ENCODE measurements around the gene TBC1D21.

Gene TBC1D21

DNA sequence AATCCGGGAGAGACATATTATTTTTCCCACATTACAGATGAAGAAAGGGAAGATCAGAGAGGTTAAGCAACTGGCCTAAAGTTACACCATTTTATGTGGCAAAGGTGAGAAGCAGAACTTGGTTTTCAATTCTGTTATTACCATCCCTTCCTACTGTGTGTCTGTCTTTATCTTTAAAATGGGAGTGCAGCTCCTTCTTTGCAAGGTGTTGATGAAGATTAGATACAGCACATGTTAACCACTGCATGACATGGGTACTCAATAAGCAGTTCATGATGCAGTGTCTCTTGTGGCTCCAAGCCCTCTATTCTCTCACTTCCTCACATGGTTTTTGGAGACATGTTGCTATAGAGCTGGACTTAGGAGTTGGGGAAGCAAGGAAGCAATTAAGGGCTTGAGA is 23.1 kb upstream of the TBC1D21 start:
- no peaks in the 10 kb centered on the region for H3K4me1 Mint-ChIP-seq
- H3K36me3 Mint-ChIP-seq (ENCODE audit: low read depth), result no peaks in the 10 kb centered on the region
- ATAC-seq (no peak), DNase-seq (no peak)
- H3K9me3 Mint-ChIP-seq, result no peaks in the 10 kb centered on the region
- H3K27me3 Mint-ChIP-seq, result peaks cover 31% of the 10 kb centered on the region
- H3K4me3 Mint-ChIP-seq, result no peak overlapping the region
- H3K27ac Mint-ChIP-seq, result no peak overlapping the region

DNA sequence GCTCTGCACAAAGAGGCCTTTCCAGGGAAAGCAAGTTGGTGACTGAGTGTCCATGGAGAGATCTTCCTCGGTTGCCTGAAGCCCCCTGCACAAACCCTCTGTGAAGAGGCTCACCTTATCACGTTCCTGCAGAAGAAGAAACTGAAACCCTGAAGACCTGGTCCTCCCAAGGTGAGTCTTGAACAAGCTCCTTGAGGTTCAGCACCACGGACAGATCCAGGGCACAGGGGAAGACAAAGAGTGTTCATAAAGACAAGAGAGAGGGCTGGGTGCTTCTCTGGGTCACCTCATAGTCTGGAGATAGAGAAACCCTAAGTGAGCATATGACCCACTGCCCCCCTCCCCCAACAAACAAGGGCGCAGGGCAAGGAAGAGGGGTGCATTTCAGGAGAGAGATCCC is 21.7 kb upstream of the TBC1D21 start:
- H3K36me3 Mint-ChIP-seq (ENCODE audit: low read depth), result no peaks in the 10 kb centered on the region
- H3K9me3 Mint-ChIP-seq, result no peaks in the 10 kb centered on the region
- H3K4me1 Mint-ChIP-seq, result no peaks in the 10 kb centered on the region
- H3K4me3 Mint-ChIP-seq, result no peak overlapping the region
- DNase-seq, result peak; percentile 42
- H3K27me3 Mint-ChIP-seq, result peaks cover 34% of the 10 kb centered on the region
- ATAC-seq, result no peak
- no peak overlapping the region for H3K27ac Mint-ChIP-seq

- Mint-ChIP-seq H3K4me1 (no peaks in the 10 kb centered on the region), H3K9me3 (no peaks in the 10 kb centered on the region), H3K27ac (no peak overlapping the region), H3K36me3 (ENCODE audit: low read depth) (no peaks in the 10 kb centered on the region), H3K27me3 (peaks cover 40% of the 10 kb centered on the region), H3K4me3 (no peak overlapping the region)
- ATAC-seq (no peak), DNase-seq (no peak)
These were observed 20.9 kb upstream of the TBC1D21 start for GRCh38 chr15:73852507-73852906.

- no peak for ATAC-seq
- Mint-ChIP-seq H3K27me3 (peaks cover 38% of the 10 kb centered on the region), H3K36me3 (ENCODE audit: low read depth) (no peaks in the 10 kb centered on the region), H3K27ac (no peak overlapping the region), H3K9me3 (no peaks in the 10 kb centered on the region), H3K4me1 (no peaks in the 10 kb centered on the region), H3K4me3 (no peak overlapping the region)
- DNase-seq, result no peak
These were observed 19.1 kb upstream of the TBC1D21 start for GRCh38 chr15:73854265-73854664.

DNA sequence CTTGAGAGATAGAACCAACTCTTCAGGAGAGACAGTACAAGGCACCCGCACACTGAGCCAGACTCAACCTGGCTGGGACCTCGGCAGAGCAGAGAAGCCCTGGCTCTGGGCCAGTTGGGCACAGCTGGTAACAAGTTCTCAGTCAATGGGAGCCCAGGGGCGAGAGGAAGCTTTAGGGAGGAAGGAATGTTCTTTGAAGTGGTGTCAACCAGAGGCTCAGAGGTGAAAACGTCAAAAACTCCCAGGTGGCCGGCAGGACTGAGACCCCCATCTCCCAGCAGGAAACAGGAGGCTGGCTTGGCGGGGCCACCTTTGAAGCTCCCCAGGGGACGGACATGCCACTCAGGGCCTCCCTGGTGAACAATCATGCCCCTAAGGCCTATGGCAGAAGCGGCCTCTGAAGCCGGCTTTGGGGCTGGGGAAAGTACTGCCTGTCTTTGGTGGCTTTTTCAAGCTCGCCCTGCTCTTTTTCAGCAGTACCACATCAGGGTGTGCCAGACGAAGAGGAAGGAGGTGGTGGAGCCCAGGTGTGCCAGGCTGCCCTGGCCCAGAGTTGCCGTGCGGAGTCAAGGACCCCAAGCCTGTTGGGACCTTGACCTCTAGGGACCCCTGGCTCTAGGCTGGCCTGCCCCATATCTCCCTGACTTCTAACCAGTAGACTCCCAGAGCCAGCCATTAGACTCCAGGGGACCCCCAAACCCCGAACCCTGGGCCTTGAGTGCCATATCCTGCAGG is 16.7 kb upstream of the TBC1D21 start:
- no peaks in the 10 kb centered on the region for H3K4me1 Mint-ChIP-seq
- H3K9me3 Mint-ChIP-seq, result no peaks in the 10 kb centered on the region
- H3K27ac Mint-ChIP-seq, result no peak overlapping the region
- no peaks in the 10 kb centered on the region for H3K36me3 Mint-ChIP-seq (ENCODE audit: low read depth)
- DNase-seq, result no peak
- no peak for ATAC-seq
- peaks cover 31% of the 10 kb centered on the region for H3K27me3 Mint-ChIP-seq
- no peak overlapping the region for H3K4me3 Mint-ChIP-seq

GRCh38 chr15:73857193-73857920 is 16.0 kb upstream of the TBC1D21 start:
- H3K9me3 Mint-ChIP-seq, result no peaks in the 10 kb centered on the region

GRCh38 chr15:73858062-73858461 is 15.3 kb upstream of the TBC1D21 start:
- Mint-ChIP-seq H3K9me3 (no peaks in the 10 kb centered on the region), H3K4me3 (no peak overlapping the region), H3K36me3 (ENCODE audit: low read depth) (no peaks in the 10 kb centered on the region), H3K27ac (no peak overlapping the region), H3K27me3 (peaks cover 27% of the 10 kb centered on the region), H3K4me1 (no peaks in the 10 kb centered on the region)
- ATAC-seq, result no peak
- no peak for DNase-seq

More at GRCh38 chr15:73857193-73857920, 16.0 kb upstream of the TBC1D21 start:
- no peak for DNase-seq
- Mint-ChIP-seq H3K4me1 (no peaks in the 10 kb centered on the region), H3K27ac (no peak overlapping the region), H3K4me3 (no peak overlapping the region), H3K27me3 (peaks cover 29% of the 10 kb centered on the region), H3K36me3 (ENCODE audit: low read depth) (no peaks in the 10 kb centered on the region)
- ATAC-seq, result no peak

- Mint-ChIP-seq H3K27me3 (peaks cover 10% of the 10 kb centered on the region), H3K4me1 (peaks cover 8% of the 10 kb centered on the region), H3K27ac (no peak overlapping the region), H3K9me3 (no peaks in the 10 kb centered on the region), H3K36me3 (ENCODE audit: low read depth) (no peaks in the 10 kb centered on the region), H3K4me3 (no peak overlapping the region)
- ATAC-seq (no peak), DNase-seq (no peak)
These were observed 11.1 kb upstream of the TBC1D21 start for GRCh38 chr15:73862276-73862675.

DNA sequence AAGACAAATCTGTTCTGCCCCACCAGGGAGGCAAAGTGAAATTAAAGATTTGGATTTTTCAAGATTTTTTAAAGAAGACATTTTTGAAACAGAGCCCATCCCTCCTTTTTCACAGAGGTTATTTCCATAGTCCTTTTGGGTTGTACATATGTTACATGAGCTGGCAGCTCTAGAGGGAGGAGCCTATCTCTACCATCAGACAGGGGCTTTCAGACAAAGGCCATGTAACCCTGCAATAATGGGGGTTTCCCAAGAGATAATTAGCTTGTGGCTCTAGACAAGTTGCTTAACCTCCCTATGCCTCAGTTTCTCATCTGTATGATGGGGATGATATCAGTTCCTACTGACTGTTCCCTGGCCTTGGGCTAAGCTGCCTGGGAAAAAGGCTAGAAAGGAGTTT is 8.0 kb upstream of the TBC1D21 start:
- Mint-ChIP-seq H3K4me3 (no peak overlapping the region), H3K9me3 (no peaks in the 10 kb centered on the region), H3K4me1 (peaks cover 8% of the 10 kb centered on the region), H3K36me3 (ENCODE audit: low read depth) (no peaks in the 10 kb centered on the region), H3K27me3 (peaks cover 9% of the 10 kb centered on the region), H3K27ac (no peak overlapping the region)
- ATAC-seq (no peak), DNase-seq (no peak)

DNA sequence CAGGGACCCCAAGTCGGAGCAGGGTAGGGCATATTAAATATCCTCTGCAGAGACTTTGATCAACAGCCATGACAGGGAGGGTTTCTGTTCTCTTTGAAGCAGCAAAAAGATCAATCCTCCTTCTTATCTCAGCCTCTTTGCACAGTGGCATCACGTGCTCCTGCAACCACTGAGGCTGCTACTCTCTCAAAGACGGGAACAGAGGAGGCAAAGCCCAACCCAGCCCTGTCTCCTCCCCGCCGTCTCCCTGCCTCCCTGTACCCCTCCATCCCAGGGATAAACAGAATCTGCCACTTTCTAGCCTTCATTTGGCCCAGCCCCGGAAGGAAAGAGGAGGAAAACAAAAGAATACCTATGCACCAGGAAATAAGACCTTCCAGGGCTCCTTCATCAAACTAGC is 7.5 kb upstream of the TBC1D21 start:
- H3K4me3 Mint-ChIP-seq, result no peak overlapping the region
- DNase-seq (no peak), ATAC-seq (no peak)
- no peak overlapping the region for H3K27ac Mint-ChIP-seq
- peaks cover 6% of the 10 kb centered on the region for H3K27me3 Mint-ChIP-seq
- H3K4me1 Mint-ChIP-seq, result peaks cover 8% of the 10 kb centered on the region
- no peaks in the 10 kb centered on the region for H3K9me3 Mint-ChIP-seq
- H3K36me3 Mint-ChIP-seq (ENCODE audit: low read depth), result no peaks in the 10 kb centered on the region

GRCh38 chr15:73866481-73866880 is 6.9 kb upstream of the TBC1D21 start:
- no peak overlapping the region for H3K4me3 Mint-ChIP-seq
- H3K36me3 Mint-ChIP-seq (ENCODE audit: low read depth), result no peaks in the 10 kb centered on the region
- H3K4me1 Mint-ChIP-seq, result peaks cover 8% of the 10 kb centered on the region
- DNase-seq (no peak), ATAC-seq (no peak)
- no peak overlapping the region for H3K27ac Mint-ChIP-seq
- no peaks in the 10 kb centered on the region for H3K9me3 Mint-ChIP-seq
- peaks cover 11% of the 10 kb centered on the region for H3K27me3 Mint-ChIP-seq

GRCh38 chr15:73866881-73867410 is 6.4 kb upstream of the TBC1D21 start:
- DNase-seq (no peak), ATAC-seq (peak; percentile 24)
- no peaks in the 10 kb centered on the region for H3K9me3 Mint-ChIP-seq
- no peak overlapping the region for H3K4me3 Mint-ChIP-seq
- H3K27me3 Mint-ChIP-seq, result peaks cover 12% of the 10 kb centered on the region
- H3K36me3 Mint-ChIP-seq (ENCODE audit: low read depth), result no peaks in the 10 kb centered on the region
- H3K27ac Mint-ChIP-seq, result no peak overlapping the region
- H3K4me1 Mint-ChIP-seq, result peaks cover 8% of the 10 kb centered on the region

DNA sequence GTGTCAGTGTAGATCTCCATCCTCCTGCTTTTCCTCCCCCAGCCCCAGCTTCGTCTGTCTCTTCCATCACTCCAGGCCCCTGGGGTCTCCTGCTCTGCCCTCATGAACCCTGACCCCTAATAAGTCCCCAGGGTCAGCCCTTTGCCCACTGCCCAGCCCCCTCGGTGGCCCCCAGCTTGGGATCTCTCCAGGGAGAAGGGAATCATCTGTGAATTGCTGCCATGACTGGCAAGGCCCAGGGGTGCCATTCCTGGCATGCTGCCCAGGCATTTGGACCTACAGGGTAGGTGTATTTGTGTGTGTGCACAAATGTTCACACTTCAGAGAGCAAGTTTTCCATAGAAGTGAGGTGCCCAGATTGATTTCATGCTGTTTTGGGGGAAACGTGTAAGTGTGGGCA is 5.9 kb upstream of the TBC1D21 start:
- H3K4me3 Mint-ChIP-seq, result no peak overlapping the region
- no peak overlapping the region for H3K27ac Mint-ChIP-seq
- H3K27me3 Mint-ChIP-seq, result peaks cover 10% of the 10 kb centered on the region
- ATAC-seq (no peak), DNase-seq (no peak)
- no peaks in the 10 kb centered on the region for H3K9me3 Mint-ChIP-seq
- H3K36me3 Mint-ChIP-seq (ENCODE audit: low read depth), result no peaks in the 10 kb centered on the region
- H3K4me1 Mint-ChIP-seq, result peaks cover 8% of the 10 kb centered on the region

DNA sequence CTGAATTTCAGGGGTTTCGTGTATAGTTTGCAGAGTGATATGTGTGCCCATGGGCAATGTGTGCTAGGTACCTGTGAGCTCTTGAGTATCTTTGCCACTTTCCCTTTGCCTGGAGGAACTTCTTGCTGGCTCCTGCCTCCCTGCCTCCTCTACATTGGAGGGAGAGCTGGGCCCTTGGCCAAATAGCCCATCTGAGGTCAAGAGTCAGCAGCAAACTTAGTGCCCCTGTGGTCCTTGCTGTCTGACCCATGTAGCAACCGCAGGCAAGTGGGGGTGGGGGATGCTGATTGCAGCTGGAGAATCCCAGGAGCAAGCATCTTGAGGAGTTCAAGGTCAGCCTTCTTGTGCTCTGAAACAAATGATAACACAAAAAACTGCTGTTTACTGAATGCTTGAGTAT is 5.4 kb upstream of the TBC1D21 start:
- no peak for ATAC-seq

More for the DNA sequence above, 5.4 kb upstream of the TBC1D21 start:
- peaks cover 13% of the 10 kb centered on the region for H3K27me3 Mint-ChIP-seq
- DNase-seq, result no peak
- no peaks in the 10 kb centered on the region for H3K36me3 Mint-ChIP-seq (ENCODE audit: low read depth)
- peaks cover 8% of the 10 kb centered on the region for H3K4me1 Mint-ChIP-seq
- no peak overlapping the region for H3K27ac Mint-ChIP-seq
- H3K4me3 Mint-ChIP-seq, result no peak overlapping the region
- H3K9me3 Mint-ChIP-seq, result no peaks in the 10 kb centered on the region
